Loucy (cell line): ENCODE measurements around the gene GIMAP2.

Source experiments
- H2AFZ ChIP-seq: fragments of 200-600 bp; sonication (generic); 2 replicates; pipeline ENCODE4 v1.6.0; 2016; ENCODE audit warnings: antibody characterized with exemption, mild to moderate bottlenecking, low read length, moderate library complexity
- H3F3A ChIP-seq: fragments of 200-600 bp; 2 replicates; pipeline ENCODE4 v1.6.0; 2016; ENCODE audit warnings: antibody characterized with exemption, low read depth, mild to moderate bottlenecking
- H3K27me3 ChIP-seq: fragments of 200-600 bp; sonication (generic); 2 replicates; pipeline ENCODE4 v1.6.1; 2014; ENCODE audit warnings: low read length, mild to moderate bottlenecking; ENCODE audit not compliant: insufficient read depth, poor library complexity, severe bottlenecking
- H3K36me3 ChIP-seq: fragments of 200-600 bp; sonication (generic); 2 replicates; pipeline ENCODE4 v1.6.1; 2016; ENCODE audit warnings: low read length; ENCODE audit not compliant: insufficient read depth
- H3K4me1 ChIP-seq: fragments of 200-600 bp; sonication (generic); 2 replicates; pipeline ENCODE4 v1.5.1; 2014; ENCODE audit warnings: low read length, mild to moderate bottlenecking; ENCODE audit not compliant: insufficient read depth, poor library complexity, severe bottlenecking
- H3K4me2 ChIP-seq: fragments of 200-600 bp; sonication (generic); 2 replicates; pipeline ENCODE4 v1.6.0; 2014; ENCODE audit warnings: antibody characterized with exemption, low read length, low read depth, mild to moderate bottlenecking; ENCODE audit not compliant: poor library complexity, severe bottlenecking
- H3K4me3 ChIP-seq: fragments of 200-600 bp; sonication (generic); 2 replicates; pipeline ENCODE4 v1.5.1; 2014; ENCODE audit warnings: low read length, mild to moderate bottlenecking, mixed read lengths; ENCODE audit not compliant: poor library complexity, severe bottlenecking
- H3K79me2 ChIP-seq: fragments of 200-600 bp; sonication (generic); 2 replicates; pipeline ENCODE4 v1.6.1; 2014; ENCODE audit warnings: low read length; ENCODE audit not compliant: insufficient read depth
- H3K9ac ChIP-seq: fragments of 200-600 bp; sonication (generic); 2 replicates; pipeline ENCODE4 v1.6.0; 2014; ENCODE audit warnings: mild to moderate bottlenecking, low read depth, low read length, moderate library complexity; ENCODE audit not compliant: poor library complexity, severe bottlenecking
- H3K9me2 ChIP-seq: fragments of 200-600 bp; sonication (generic); replicated peaks from 2 replicates; pipeline ENCODE4 v1.6.1; 2016; ENCODE audit warnings: low read depth, low read length, mixed read lengths
- H3K9me3 ChIP-seq: fragments of 200-600 bp; sonication (generic); 2 replicates; pipeline ENCODE4 v1.6.1; 2014; ENCODE audit warnings: mild to moderate bottlenecking, antibody characterized with exemption, low read length, low read depth; ENCODE audit not compliant: insufficient read depth
- H4K20me1 ChIP-seq: fragments of 200-600 bp; sonication (generic); 2 replicates; pipeline ENCODE4 v1.6.0; 2014; ENCODE audit warnings: antibody characterized with exemption, low read length, mild to moderate bottlenecking; ENCODE audit not compliant: insufficient read depth, poor library complexity, severe bottlenecking
- EZH2phosphoT487 ChIP-seq: fragments of 200-600 bp; IDR thresholded peaks from 2 replicates; pipeline ENCODE4 v1.6.1; 2018; ENCODE audit warnings: antibody characterized with exemption, mild to moderate bottlenecking, moderate library complexity, borderline replicate concordance
- TF ChIP-seq, protein P1 (sequence below): fragments of 200-600 bp; sonication (generic); conservative IDR thresholded peaks from 2 replicates; pipeline ENCODE4 v1.5.1; 2014; ENCODE audit warnings: mild to moderate bottlenecking, antibody characterized with exemption, low read length

GIMAP2 gene

DNA sequence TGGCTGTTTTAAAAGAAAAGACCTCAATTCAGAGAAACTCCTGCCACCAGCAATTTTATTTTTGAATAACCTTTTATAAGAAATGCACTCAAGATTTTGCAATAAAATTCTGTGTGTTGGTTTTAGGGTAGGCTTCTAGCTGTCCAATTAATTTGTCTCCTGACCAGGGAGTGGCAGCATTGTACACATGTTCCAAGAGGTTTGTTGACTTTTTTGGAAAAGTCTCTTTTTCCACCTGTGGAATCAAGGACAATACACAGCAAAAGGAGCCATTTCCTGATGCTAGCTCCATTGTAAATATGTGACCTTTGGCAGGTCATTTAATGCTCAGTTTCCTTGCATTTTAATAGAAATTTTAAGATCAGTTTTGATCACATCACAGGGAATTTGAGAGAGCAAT is 53.5 kb downstream of the GIMAP2 start:
- Histone ChIP-seq H3K36me3 (0 out of 2 replicates have a peak, but pooled peaks cover 8% of the 10 kb centered on the region), H3F3A (no peaks in the 10 kb centered on the region), H2AFZ (no peak overlapping the region), H3K4me2 (peak overlapping the region; percentile 80), H3K4me3 (peak overlapping the region; percentile 76), H4K20me1 (no peaks in the 10 kb centered on the region), H3K27me3 (no peaks in the 10 kb centered on the region), H3K9ac (peak overlapping the region; percentile 71), H3K79me2 (peaks cover 31% of the 10 kb centered on the region), H3K9me2 (no peaks in the 10 kb centered on the region), H3K9me3 (0 out of 2 replicates have a peak, but pooled peaks cover 4% of the 10 kb centered on the region), H3K4me1 (peaks cover 38% of the 10 kb centered on the region)
- no peak for TF ChIP-seq EZH2phosphoT487
- TF ChIP-seq, protein P1, sequence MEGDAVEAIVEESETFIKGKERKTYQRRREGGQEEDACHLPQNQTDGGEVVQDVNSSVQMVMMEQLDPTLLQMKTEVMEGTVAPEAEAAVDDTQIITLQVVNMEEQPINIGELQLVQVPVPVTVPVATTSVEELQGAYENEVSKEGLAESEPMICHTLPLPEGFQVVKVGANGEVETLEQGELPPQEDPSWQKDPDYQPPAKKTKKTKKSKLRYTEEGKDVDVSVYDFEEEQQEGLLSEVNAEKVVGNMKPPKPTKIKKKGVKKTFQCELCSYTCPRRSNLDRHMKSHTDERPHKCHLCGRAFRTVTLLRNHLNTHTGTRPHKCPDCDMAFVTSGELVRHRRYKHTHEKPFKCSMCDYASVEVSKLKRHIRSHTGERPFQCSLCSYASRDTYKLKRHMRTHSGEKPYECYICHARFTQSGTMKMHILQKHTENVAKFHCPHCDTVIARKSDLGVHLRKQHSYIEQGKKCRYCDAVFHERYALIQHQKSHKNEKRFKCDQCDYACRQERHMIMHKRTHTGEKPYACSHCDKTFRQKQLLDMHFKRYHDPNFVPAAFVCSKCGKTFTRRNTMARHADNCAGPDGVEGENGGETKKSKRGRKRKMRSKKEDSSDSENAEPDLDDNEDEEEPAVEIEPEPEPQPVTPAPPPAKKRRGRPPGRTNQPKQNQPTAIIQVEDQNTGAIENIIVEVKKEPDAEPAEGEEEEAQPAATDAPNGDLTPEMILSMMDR = peak; percentile 68

DNA sequence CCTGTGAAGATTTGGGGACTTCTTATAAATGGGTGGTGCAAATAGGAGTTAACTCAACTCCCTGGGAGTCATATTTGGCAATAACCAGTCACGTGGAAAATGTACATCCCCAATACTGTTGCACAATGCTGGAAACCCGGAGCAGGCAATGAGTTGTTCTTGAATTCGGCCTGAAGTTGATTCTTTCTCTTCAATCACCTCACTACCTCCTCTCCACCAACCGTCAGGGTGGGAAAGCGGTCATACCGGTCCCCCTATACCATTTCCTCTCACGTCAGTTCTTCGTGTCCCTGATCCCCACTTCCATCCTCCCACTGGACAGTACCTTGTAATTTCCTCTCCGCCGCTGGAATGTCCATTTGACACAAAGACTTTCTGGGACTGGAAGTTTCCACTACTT is 54.5 kb downstream of the GIMAP2 start:
- H4K20me1 ChIP-seq = no peaks in the 10 kb centered on the region
- no peaks in the 10 kb centered on the region for H3K27me3 ChIP-seq
- H3K4me1 ChIP-seq = peaks cover 38% of the 10 kb centered on the region
- peak overlapping the region; percentile 76 for H3K4me3 ChIP-seq
- no peak overlapping the region for H3K9ac ChIP-seq
- no peaks in the 10 kb centered on the region for H3K9me2 ChIP-seq
- H3K9me3 ChIP-seq = 0 out of 2 replicates have a peak, but pooled peaks cover 4% of the 10 kb centered on the region
- H3F3A ChIP-seq = no peaks in the 10 kb centered on the region
- H2AFZ ChIP-seq = no peak overlapping the region
- TF ChIP-seq, protein P1 = no peak
- no peak for TF ChIP-seq EZH2phosphoT487
- H3K4me2 ChIP-seq = peak overlapping the region; percentile 9
- 0 out of 2 replicates have a peak, but pooled peaks cover 8% of the 10 kb centered on the region for H3K36me3 ChIP-seq
- peaks cover 31% of the 10 kb centered on the region for H3K79me2 ChIP-seq

DNA sequence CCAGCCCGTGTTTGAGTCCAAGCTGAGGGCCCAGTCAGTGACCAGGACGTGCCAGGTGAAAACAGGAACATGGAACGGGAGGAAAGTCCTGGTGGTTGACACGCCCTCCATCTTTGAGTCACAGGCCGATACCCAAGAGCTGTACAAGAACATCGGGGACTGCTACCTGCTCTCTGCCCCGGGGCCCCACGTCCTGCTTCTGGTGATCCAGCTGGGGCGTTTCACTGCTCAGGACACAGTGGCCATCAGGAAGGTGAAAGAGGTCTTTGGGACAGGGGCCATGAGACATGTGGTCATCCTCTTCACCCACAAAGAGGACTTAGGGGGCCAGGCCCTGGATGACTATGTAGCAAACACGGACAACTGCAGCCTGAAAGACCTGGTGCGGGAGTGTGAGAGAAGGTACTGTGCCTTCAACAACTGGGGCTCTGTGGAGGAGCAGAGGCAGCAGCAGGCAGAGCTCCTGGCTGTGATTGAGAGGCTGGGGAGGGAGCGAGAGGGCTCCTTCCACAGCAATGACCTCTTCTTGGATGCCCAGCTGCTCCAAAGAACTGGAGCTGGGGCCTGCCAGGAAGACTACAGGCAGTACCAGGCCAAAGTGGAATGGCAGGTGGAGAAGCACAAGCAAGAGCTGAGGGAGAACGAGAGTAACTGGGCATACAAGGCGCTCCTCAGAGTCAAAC is 56.9 kb downstream of the GIMAP2 start:
- no peaks in the 10 kb centered on the region for H3K27me3 ChIP-seq

More for the DNA sequence above, 56.9 kb downstream of the GIMAP2 start:
- Histone ChIP-seq H4K20me1 (no peaks in the 10 kb centered on the region), H3K4me1 (peaks cover 24% of the 10 kb centered on the region), H2AFZ (no peak overlapping the region), H3K9me3 (0 out of 2 replicates have a peak, but pooled peaks cover 4% of the 10 kb centered on the region), H3K4me2 (peak overlapping the region; percentile 25), H3K36me3 (0 out of 2 replicates have a peak, but pooled peaks cover 8% of the 10 kb centered on the region), H3K4me3 (no peak overlapping the region), H3K9me2 (no peaks in the 10 kb centered on the region), H3F3A (no peaks in the 10 kb centered on the region), H3K9ac (no peak overlapping the region), H3K79me2 (peaks cover 31% of the 10 kb centered on the region)
- no peak for TF ChIP-seq EZH2phosphoT487
- TF ChIP-seq, protein P1 = no peak
